Neural cell (in vitro differentiated cells): ENCODE data around the gene AMIGO3. TPM values are rescaled to one million over a fixed set of nuclear protein-coding genes. Genes with fewer than 3 reads are reported as not detected.

Source experiments
- H2AFZ ChIP-seq: fragments of 200-600, 300-800 bp; sonication (generic), shearing (Covaris generic); 2 replicates; pipeline ENCODE4 v1.6.0; 2014; ENCODE audit warnings: low read depth, mild to moderate bottlenecking, antibody characterized with exemption, low read length, moderate library complexity
- H3F3A ChIP-seq: fragments of 200-600 bp; shearing (Covaris generic); 2 replicates; pipeline ENCODE4 v1.6.1; 2016; ENCODE audit warnings: mild to moderate bottlenecking, moderate library complexity, mixed read lengths, antibody characterized with exemption, low read length; ENCODE audit not compliant: insufficient read depth, poor library complexity, severe bottlenecking
- H3K27ac ChIP-seq: fragments of 200-600, 300-800 bp; sonication (generic), shearing (Covaris generic); 2 replicates; pipeline ENCODE4 v1.5.1; 2014; ENCODE audit warnings: mild to moderate bottlenecking, low read length, moderate library complexity
- H3K27me3 ChIP-seq: fragments of 300-800, 200-600 bp; sonication (generic), shearing (Covaris generic); 2 replicates; pipeline ENCODE4 v1.6.0; 2014; ENCODE audit warnings: mild to moderate bottlenecking, low read depth, low read length, moderate library complexity; ENCODE audit not compliant: insufficient read depth
- H3K36me3 ChIP-seq: fragments of 300-800, 200-600 bp; sonication (generic), shearing (Covaris generic); 2 replicates; pipeline ENCODE4 v1.5.1; 2014; ENCODE audit warnings: mild to moderate bottlenecking, antibody characterized with exemption, low read length, moderate library complexity; ENCODE audit not compliant: insufficient read depth
- H3K4me2 ChIP-seq: fragments of 300-800, 200-600 bp; sonication (generic), shearing (Covaris generic); 2 replicates; pipeline ENCODE4 v1.6.0; 2014; ENCODE audit warnings: mild to moderate bottlenecking, low read length
- H3K4me3 ChIP-seq: fragments of 300-800, 200-600 bp; sonication (generic), shearing (Covaris generic); 2 replicates; pipeline ENCODE4 v1.5.1; 2014; ENCODE audit warnings: mild to moderate bottlenecking, low read length, moderate library complexity
- H3K79me2 ChIP-seq: fragments of 200-600 bp; shearing (Covaris generic); replicated peaks from 2 replicates; pipeline ENCODE4 v1.6.0; 2014; ENCODE audit warnings: mild to moderate bottlenecking, low read length, moderate library complexity; ENCODE audit not compliant: insufficient read depth
- H3K9ac ChIP-seq: fragments of 300-800, 200-600 bp; sonication (generic), shearing (Covaris generic); 2 replicates; pipeline ENCODE4 v1.6.1; 2016; ENCODE audit warnings: mild to moderate bottlenecking, low read length, mixed read lengths
- H3K9me2 ChIP-seq: fragments of 200-600 bp; shearing (Covaris generic); 2 replicates; pipeline ENCODE4 v1.6.1; 2016; ENCODE audit warnings: mild to moderate bottlenecking, low read length, mixed read lengths; ENCODE audit not compliant: insufficient read depth
- H3K9me3 ChIP-seq: fragments of 200-600, 300-800 bp; sonication (generic), shearing (Covaris generic); 2 replicates; pipeline ENCODE4 v1.6.1; 2016; ENCODE audit warnings: mild to moderate bottlenecking, mixed run types, low read length, moderate library complexity, mixed read lengths
- H4K20me1 ChIP-seq: fragments of 200-600 bp; shearing (Covaris generic); 2 replicates; pipeline ENCODE4 v1.6.1; 2016; ENCODE audit warnings: mild to moderate bottlenecking, mixed run types; ENCODE audit not compliant: insufficient read depth
- EP300 ChIP-seq: fragments of 450-650 bp; conservative IDR thresholded peaks from 2 replicates; pipeline ENCODE4 v1.6.1; 2014; ENCODE audit warnings: antibody characterized with exemption, mild to moderate bottlenecking, moderate library complexity; ENCODE audit not compliant: poor library complexity, severe bottlenecking
- EZH2 ChIP-seq: fragments of 200-600, 300-800 bp; shearing (Covaris generic), sonication (generic); IDR thresholded peaks from 2 replicates; pipeline ENCODE4 v1.6.1; 2014; ENCODE audit warnings: antibody characterized with exemption, low read length, borderline replicate concordance, mild to moderate bottlenecking; ENCODE audit not compliant: insufficient read depth, poor library complexity, severe bottlenecking
- MXI1 ChIP-seq: fragments of 450-650 bp; conservative IDR thresholded peaks from 2 replicates; pipeline ENCODE4 v1.6.1; 2014; ENCODE audit warnings: antibody characterized with exemption, mild to moderate bottlenecking; ENCODE audit not compliant: poor library complexity, severe bottlenecking
- POLR2AphosphoS5 ChIP-seq: IDR thresholded peaks from 2 replicates; pipeline ENCODE4 v1.6.1; 2012
- RAD21 ChIP-seq: fragments of 450-650 bp; conservative IDR thresholded peaks from 2 replicates; pipeline ENCODE4 v1.6.1; 2014; ENCODE audit warnings: antibody characterized with exemption, mild to moderate bottlenecking, moderate library complexity
- SMC3 ChIP-seq: fragments of 450-650 bp; conservative IDR thresholded peaks from 2 replicates; pipeline ENCODE4 v1.6.1; 2014; ENCODE audit warnings: antibody characterized with exemption, mild to moderate bottlenecking, moderate library complexity; ENCODE audit not compliant: poor library complexity
- TAF1 ChIP-seq: IDR thresholded peaks from 2 replicates; pipeline ENCODE4 v1.6.1; 2012; ENCODE audit warnings: low read depth
- polyA plus RNA-seq: library from polyadenylated mRNA; depleted of rRNA; stranded (reverse); fragments of >200 nt; gene quantifications from 2 replicates; pipeline ENCODE4 v1.2.3, GENCODE V29; 2014
- TF ChIP-seq, protein P1 (sequence below): fragments of 450-650 bp; IDR thresholded peaks from 2 replicates; pipeline ENCODE4 v1.5.1; 2014; ENCODE audit warnings: antibody characterized with exemption, mild to moderate bottlenecking, moderate library complexity; ENCODE audit not compliant: poor library complexity, severe bottlenecking
- TF ChIP-seq, protein P2 (sequence below): IDR thresholded peaks from 2 replicates; pipeline ENCODE4 v1.6.1; 2012; ENCODE audit warnings: borderline replicate concordance

Gene AMIGO3
- polyA plus RNA-seq, 1 donor from 2014 or later, result 4.0 TPM

DNA sequence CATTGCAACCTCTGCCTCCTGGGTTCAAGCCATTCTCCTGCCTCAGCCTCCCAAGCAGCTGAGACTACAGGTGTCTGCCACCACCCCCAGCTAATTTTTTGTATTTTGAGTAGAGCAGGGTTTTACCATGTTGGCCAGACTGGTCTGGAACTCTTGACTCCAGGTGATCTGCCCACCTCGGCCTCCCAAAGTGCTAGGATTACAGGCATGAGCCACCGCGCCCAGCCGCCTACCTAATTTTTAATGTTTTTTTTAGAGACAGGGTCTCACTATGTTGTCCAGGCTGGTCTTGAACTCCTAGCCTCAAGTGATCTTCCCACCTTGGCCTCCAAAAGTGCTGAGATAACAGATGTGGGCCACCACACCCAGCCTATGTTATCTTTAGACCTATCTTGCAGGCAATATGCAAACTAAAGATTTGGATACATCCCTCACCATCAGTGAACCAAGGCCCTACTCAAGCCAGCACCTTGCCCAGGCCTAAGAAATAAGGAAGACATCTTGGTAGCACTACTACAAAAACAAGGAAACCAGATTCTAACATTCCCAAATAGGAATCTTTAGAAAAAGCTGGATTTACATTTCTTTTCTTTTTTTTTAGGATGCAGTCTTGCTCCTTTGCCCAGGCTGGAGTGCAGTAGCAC is 10.6 kb upstream of the AMIGO3 start:
- Histone ChIP-seq H4K20me1 (no peaks in the 10 kb centered on the region), H3K36me3 (no peaks in the 10 kb centered on the region), H3K79me2 (no peaks in the 10 kb centered on the region), H3K9me2 (no peaks in the 10 kb centered on the region), H3K27ac (no peak overlapping the region), H3F3A (no peaks in the 10 kb centered on the region), H3K9ac (no peak overlapping the region), H3K4me3 (no peak overlapping the region), H3K9me3 (no peaks in the 10 kb centered on the region), H3K27me3 (no peaks in the 10 kb centered on the region), H3K4me2 (no peak overlapping the region), H2AFZ (no peak overlapping the region)
- no peak for TF ChIP-seq POLR2AphosphoS5
- TF ChIP-seq, protein P1, sequence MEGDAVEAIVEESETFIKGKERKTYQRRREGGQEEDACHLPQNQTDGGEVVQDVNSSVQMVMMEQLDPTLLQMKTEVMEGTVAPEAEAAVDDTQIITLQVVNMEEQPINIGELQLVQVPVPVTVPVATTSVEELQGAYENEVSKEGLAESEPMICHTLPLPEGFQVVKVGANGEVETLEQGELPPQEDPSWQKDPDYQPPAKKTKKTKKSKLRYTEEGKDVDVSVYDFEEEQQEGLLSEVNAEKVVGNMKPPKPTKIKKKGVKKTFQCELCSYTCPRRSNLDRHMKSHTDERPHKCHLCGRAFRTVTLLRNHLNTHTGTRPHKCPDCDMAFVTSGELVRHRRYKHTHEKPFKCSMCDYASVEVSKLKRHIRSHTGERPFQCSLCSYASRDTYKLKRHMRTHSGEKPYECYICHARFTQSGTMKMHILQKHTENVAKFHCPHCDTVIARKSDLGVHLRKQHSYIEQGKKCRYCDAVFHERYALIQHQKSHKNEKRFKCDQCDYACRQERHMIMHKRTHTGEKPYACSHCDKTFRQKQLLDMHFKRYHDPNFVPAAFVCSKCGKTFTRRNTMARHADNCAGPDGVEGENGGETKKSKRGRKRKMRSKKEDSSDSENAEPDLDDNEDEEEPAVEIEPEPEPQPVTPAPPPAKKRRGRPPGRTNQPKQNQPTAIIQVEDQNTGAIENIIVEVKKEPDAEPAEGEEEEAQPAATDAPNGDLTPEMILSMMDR, result no peak
- TF ChIP-seq EP300, result no peak
- TF ChIP-seq SMC3, result no peak
- TF ChIP-seq, protein P2, sequence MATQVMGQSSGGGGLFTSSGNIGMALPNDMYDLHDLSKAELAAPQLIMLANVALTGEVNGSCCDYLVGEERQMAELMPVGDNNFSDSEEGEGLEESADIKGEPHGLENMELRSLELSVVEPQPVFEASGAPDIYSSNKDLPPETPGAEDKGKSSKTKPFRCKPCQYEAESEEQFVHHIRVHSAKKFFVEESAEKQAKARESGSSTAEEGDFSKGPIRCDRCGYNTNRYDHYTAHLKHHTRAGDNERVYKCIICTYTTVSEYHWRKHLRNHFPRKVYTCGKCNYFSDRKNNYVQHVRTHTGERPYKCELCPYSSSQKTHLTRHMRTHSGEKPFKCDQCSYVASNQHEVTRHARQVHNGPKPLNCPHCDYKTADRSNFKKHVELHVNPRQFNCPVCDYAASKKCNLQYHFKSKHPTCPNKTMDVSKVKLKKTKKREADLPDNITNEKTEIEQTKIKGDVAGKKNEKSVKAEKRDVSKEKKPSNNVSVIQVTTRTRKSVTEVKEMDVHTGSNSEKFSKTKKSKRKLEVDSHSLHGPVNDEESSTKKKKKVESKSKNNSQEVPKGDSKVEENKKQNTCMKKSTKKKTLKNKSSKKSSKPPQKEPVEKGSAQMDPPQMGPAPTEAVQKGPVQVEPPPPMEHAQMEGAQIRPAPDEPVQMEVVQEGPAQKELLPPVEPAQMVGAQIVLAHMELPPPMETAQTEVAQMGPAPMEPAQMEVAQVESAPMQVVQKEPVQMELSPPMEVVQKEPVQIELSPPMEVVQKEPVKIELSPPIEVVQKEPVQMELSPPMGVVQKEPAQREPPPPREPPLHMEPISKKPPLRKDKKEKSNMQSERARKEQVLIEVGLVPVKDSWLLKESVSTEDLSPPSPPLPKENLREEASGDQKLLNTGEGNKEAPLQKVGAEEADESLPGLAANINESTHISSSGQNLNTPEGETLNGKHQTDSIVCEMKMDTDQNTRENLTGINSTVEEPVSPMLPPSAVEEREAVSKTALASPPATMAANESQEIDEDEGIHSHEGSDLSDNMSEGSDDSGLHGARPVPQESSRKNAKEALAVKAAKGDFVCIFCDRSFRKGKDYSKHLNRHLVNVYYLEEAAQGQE, result no peak
- no peak for TF ChIP-seq EZH2
- TF ChIP-seq MXI1, result no peak
- TF ChIP-seq TAF1, result no peak
- TF ChIP-seq RAD21, result no peak

DNA sequence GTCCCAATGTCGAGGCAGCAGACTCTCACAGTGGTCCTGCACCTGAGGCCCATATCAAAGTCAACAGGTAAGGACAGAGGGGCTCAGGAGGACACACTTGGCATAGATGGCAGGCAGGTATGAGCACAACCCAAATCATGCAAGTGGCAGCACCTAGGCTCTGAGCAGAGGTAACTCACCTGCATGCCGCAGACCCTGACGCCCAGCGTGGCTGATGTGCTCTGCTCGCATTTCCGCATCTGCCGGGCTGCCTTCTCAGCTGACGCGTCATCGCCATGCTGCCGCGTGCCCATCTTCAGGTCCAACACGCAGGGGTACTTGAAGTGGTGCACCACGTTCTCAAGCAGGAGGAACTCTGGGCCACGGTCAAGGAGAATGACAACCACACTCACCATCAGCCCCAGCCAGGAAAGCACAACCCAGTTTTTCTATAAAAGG is 8.5 kb upstream of the AMIGO3 start:
- Histone ChIP-seq H3F3A (no peaks in the 10 kb centered on the region), H3K27ac (no peak overlapping the region), H2AFZ (no peak overlapping the region), H3K9me2 (no peaks in the 10 kb centered on the region), H3K27me3 (no peaks in the 10 kb centered on the region), H3K9ac (no peak overlapping the region), H3K36me3 (no peaks in the 10 kb centered on the region), H4K20me1 (no peaks in the 10 kb centered on the region), H3K4me3 (no peak overlapping the region), H3K4me2 (no peak overlapping the region), H3K79me2 (no peaks in the 10 kb centered on the region), H3K9me3 (no peaks in the 10 kb centered on the region)
- TF ChIP-seq, protein P1, result no peak
- TF ChIP-seq TAF1 (no peak), EP300 (no peak), MXI1 (no peak), EZH2 (no peak), RAD21 (no peak), POLR2AphosphoS5 (no peak), SMC3 (no peak)
- TF ChIP-seq, protein P2, result no peak
